IgD-negative memory B cell (primary cell): ENCODE data around the gene ACTRT2. TPM values are rescaled to one million over a fixed set of nuclear protein-coding genes. Genes with fewer than 3 reads are reported as not detected.

Experiments used
- H3K27ac Mint-ChIP-seq, 3 donors: one replicate each; pipeline ENCODE4 v1.8.0; 2020 to 2022; ENCODE audit warnings: mild to moderate bottlenecking in 3 of 3, mixed read lengths in 3 of 3, moderate library complexity in 1 of 3
- H3K27me3 Mint-ChIP-seq: one replicate; pipeline ENCODE4 v1.8.0; 2021; ENCODE audit warnings: mixed read lengths
- H3K36me3 Mint-ChIP-seq: one replicate; pipeline ENCODE4 v1.8.0; 2020; ENCODE audit warnings: mild to moderate bottlenecking, mixed read lengths
- H3K4me1 Mint-ChIP-seq, 3 donors: one replicate each; pipeline ENCODE4 v1.8.0; 2020 to 2022; ENCODE audit warnings: mixed read lengths in 3 of 3, mild to moderate bottlenecking in 1 of 3
- H3K4me3 Mint-ChIP-seq, 4 donors: one replicate each; pipeline ENCODE4 v1.8.0; 2020 to 2022; ENCODE audit warnings: mild to moderate bottlenecking in 4 of 4, mixed read lengths in 4 of 4, moderate library complexity in 3 of 4
- H3K9me3 Mint-ChIP-seq, 3 donors: one replicate each; pipeline ENCODE4 v1.8.0; 2020 to 2021; ENCODE audit warnings: mixed read lengths in 3 of 3, mild to moderate bottlenecking in 1 of 3
- polyA plus RNA-seq: library from polyadenylated mRNA; unstranded; fragments of 300-500 nt; fragmentation: Illumina TruSeq; gene quantifications from one replicate; pipeline ENCODE4 v1.2.3, GENCODE V29; 2021

Gene ACTRT2
- not detected for polyA plus RNA-seq

- H3K4me3 Mint-ChIP-seq, result no peak within 1 kb of the TSS
- no peaks in the 10 kb centered on the region for H3K4me1 Mint-ChIP-seq
- H3K36me3 Mint-ChIP-seq, result peaks cover 3% of the 10 kb centered on the region
- H3K27ac Mint-ChIP-seq, result no peak within 1 kb of the TSS
- peaks cover 0 to 2% (median 0%) of the 10 kb centered on the region in 3 donors for H3K9me3 Mint-ChIP-seq
- no peaks in the 10 kb centered on the region for H3K27me3 Mint-ChIP-seq
Measured at GRCh38 chr1:3021233-3021671, at the start of gene ACTRT2. Gene ACTRT2, plus strand, starts transcription at chr1:3021467. Its CDS starts 220 bp downstream, at chr1:3021687.

GRCh38 chr1:2971609-2972008, 49.7 kb upstream of the ACTRT2 start:
- Mint-ChIP-seq H3K4me3 (no peak overlapping the region), H3K4me1 (peaks cover 0 to under 1% (median 0%) of the 10 kb centered on the region in 3 donors), H3K36me3 (no peaks in the 10 kb centered on the region), H3K9me3 (no peaks in the 10 kb centered on the region), H3K27me3 (peaks cover 2% of the 10 kb centered on the region), H3K27ac (no peak overlapping the region)

GRCh38 chr1:2972011-2972878, 49.0 kb upstream of the ACTRT2 start:
- no peaks in the 10 kb centered on the region for H3K4me1 Mint-ChIP-seq
- no peak overlapping the region for H3K27ac Mint-ChIP-seq
- no peaks in the 10 kb centered on the region for H3K36me3 Mint-ChIP-seq
- peaks cover 2% of the 10 kb centered on the region for H3K27me3 Mint-ChIP-seq
- H3K9me3 Mint-ChIP-seq, result no peaks in the 10 kb centered on the region
- no peak overlapping the region for H3K4me3 Mint-ChIP-seq

- H3K36me3 Mint-ChIP-seq, result no peaks in the 10 kb centered on the region
- peaks cover 2% of the 10 kb centered on the region for H3K27me3 Mint-ChIP-seq
- no peak overlapping the region for H3K4me3 Mint-ChIP-seq
- no peaks in the 10 kb centered on the region for H3K9me3 Mint-ChIP-seq
- no peak overlapping the region for H3K27ac Mint-ChIP-seq
- no peaks in the 10 kb centered on the region for H3K4me1 Mint-ChIP-seq
Measured at GRCh38 chr1:2972879-2973575, 48.2 kb upstream of the ACTRT2 start.

GRCh38 chr1:2973601-2974593, 47.4 kb upstream of the ACTRT2 start:
- peaks cover 2% of the 10 kb centered on the region for H3K27me3 Mint-ChIP-seq
- no peak overlapping the region for H3K27ac Mint-ChIP-seq
- H3K4me3 Mint-ChIP-seq, result no peak overlapping the region
- H3K36me3 Mint-ChIP-seq, result no peaks in the 10 kb centered on the region
- no peaks in the 10 kb centered on the region for H3K4me1 Mint-ChIP-seq
- no peaks in the 10 kb centered on the region for H3K9me3 Mint-ChIP-seq

GRCh38 chr1:2974701-2975301, 46.5 kb upstream of the ACTRT2 start:
- Mint-ChIP-seq H3K36me3 (no peaks in the 10 kb centered on the region), H3K9me3 (no peaks in the 10 kb centered on the region), H3K27ac (no peak overlapping the region), H3K27me3 (peaks cover 2% of the 10 kb centered on the region), H3K4me1 (no peaks in the 10 kb centered on the region), H3K4me3 (no peak overlapping the region)

GRCh38 chr1:2975466-2976179, 45.6 kb upstream of the ACTRT2 start:
- Mint-ChIP-seq H3K4me1 (no peaks in the 10 kb centered on the region), H3K27ac (no peak overlapping the region), H3K4me3 (no peak overlapping the region), H3K36me3 (no peaks in the 10 kb centered on the region), H3K9me3 (no peaks in the 10 kb centered on the region), H3K27me3 (no peaks in the 10 kb centered on the region)

GRCh38 chr1:2976180-2976562, 45.1 kb upstream of the ACTRT2 start:
- Mint-ChIP-seq H3K4me3 (no peak overlapping the region), H3K4me1 (no peaks in the 10 kb centered on the region), H3K36me3 (no peaks in the 10 kb centered on the region), H3K9me3 (no peaks in the 10 kb centered on the region), H3K27me3 (no peaks in the 10 kb centered on the region), H3K27ac (no peak overlapping the region)

GRCh38 chr1:2977886-2978611, 43.2 kb upstream of the ACTRT2 start:
- Mint-ChIP-seq H3K36me3 (no peaks in the 10 kb centered on the region), H3K4me3 (no peak overlapping the region), H3K4me1 (no peaks in the 10 kb centered on the region), H3K9me3 (no peaks in the 10 kb centered on the region), H3K27ac (no peak overlapping the region), H3K27me3 (no peaks in the 10 kb centered on the region)

- Mint-ChIP-seq H3K36me3 (no peaks in the 10 kb centered on the region), H3K4me1 (no peaks in the 10 kb centered on the region), H3K27me3 (no peaks in the 10 kb centered on the region), H3K4me3 (no peak overlapping the region), H3K9me3 (no peaks in the 10 kb centered on the region), H3K27ac (no peak overlapping the region)
Measured at GRCh38 chr1:2978691-2979190, 42.5 kb upstream of the ACTRT2 start.

GRCh38 chr1:2979191-2980072, 41.8 kb upstream of the ACTRT2 start:
- Mint-ChIP-seq H3K9me3 (no peaks in the 10 kb centered on the region), H3K27ac (no peak overlapping the region), H3K4me1 (no peaks in the 10 kb centered on the region), H3K36me3 (no peaks in the 10 kb centered on the region), H3K27me3 (no peaks in the 10 kb centered on the region), H3K4me3 (no peak overlapping the region)

- no peak overlapping the region for H3K27ac Mint-ChIP-seq
Measured at GRCh38 chr1:2980073-2980791, 41.0 kb upstream of the ACTRT2 start.

More at GRCh38 chr1:2980073-2980791, 41.0 kb upstream of the ACTRT2 start:
- no peaks in the 10 kb centered on the region for H3K27me3 Mint-ChIP-seq
- no peak overlapping the region for H3K4me3 Mint-ChIP-seq
- H3K36me3 Mint-ChIP-seq, result no peaks in the 10 kb centered on the region
- no peaks in the 10 kb centered on the region for H3K9me3 Mint-ChIP-seq
- no peaks in the 10 kb centered on the region for H3K4me1 Mint-ChIP-seq
